ENCODE results near the gene EIF6.
A peak's percentile ranks its signal among the peaks of the same experiment; 100 is the strongest.

EIF6 gene

DNA sequence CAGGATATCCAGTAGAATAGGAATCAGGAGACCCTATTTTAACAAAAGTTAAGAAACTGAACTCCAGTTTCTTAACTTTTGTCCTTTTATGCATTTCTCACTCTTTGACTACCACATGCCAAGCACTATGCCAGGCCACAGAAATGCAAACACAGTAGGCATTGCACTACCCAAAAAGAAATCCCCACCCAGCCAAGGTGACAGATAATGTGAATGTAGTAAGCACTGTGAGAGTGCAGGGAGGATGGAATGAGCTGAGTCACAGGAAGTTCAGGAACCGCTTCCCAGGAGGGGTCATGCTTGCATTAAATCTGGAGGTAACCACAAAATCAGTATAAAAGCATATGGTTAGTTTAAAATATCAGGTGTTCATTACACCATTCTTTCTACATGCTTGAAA is 27.7 kb upstream of the EIF6 start:
- no peak for DNase-seq (ENCODE audit: low spot score)

DNA sequence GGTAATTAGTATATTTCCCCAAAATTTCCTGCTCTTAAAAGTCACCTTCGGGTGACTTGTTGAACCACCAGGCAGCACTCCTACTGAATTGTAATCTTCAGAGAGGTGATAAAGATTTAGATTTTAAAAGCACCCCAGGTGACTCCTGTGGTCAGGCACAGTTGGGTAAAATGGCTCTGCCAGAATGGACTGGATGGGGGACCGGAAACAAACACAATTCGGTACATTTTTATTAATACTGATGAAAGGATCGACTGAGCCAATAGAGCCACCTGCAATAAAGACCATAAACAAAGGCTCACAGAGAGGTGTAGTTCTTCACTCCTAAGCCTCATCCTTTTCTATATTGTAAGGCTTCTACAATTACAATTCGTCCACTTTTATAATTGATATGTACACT is 27.2 kb upstream of the EIF6 start:
- no peak for DNase-seq (ENCODE audit: low spot score)

DNA sequence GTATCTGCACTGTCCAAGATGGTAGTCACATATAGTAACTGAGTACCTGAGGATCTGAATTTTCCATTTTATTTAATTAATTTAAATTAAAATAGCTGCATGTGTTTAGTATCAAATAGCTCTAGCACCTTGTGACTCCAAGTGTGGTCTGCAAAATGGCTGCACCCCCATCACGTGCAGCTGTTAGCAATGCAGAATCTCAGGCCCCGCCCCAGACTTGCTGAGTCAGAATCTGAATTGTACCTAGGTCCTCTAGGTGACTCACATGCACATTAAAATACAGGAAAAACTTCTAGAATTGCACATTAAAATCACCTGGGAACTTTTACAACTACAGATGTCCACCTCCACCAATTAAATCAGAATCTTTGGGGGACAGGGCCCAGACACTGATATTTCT is 26.8 kb upstream of the EIF6 start:
- no peak for DNase-seq (ENCODE audit: low spot score)

DNA sequence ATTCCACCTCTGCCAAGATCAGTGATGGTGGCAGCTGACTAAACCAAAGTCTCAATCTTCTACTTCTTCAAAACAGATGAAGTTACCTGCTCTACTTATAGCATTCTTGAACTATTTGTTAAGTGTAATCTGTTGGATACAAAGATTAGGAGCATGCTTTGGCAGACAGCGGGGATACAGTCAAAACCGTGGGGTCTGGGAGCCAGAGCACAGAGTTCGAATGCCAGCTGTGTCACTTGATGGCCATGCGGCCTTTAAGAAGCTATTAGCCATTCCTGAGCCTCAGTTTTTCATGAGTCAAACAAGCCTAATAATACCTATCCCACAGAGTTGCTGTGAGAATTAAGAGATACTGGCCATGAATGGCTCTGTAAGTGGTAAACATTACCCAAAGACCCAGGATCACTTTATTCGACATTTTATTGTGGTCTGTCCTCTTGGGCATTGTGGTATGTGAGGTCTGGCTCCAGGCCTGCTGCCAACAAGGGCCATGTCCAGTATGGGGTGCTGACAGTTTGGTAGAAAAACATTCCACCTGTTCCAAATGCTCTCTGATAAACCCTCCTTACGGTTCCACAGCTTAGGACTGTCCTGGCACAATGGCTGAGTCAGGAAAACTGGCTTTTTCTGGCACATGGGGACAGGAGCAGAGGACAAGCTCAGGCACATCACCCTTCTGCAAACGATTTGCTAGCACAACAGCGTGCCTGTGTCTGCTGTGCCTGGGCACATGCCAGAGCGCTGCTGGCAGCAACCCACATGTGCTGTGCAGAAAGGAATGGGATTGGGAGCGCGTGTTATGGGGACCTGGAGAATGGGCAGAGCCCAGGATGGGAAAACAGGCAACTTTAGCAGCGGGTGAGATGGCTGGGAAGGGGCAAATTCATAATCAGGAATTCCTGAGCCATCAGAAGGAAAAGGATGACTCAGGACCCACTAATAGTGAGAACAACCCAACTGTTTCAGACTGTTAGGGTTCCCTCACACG is 23.4 kb upstream of the EIF6 start:
- DNase-seq (ENCODE audit: low spot score) = no peak

DNA sequence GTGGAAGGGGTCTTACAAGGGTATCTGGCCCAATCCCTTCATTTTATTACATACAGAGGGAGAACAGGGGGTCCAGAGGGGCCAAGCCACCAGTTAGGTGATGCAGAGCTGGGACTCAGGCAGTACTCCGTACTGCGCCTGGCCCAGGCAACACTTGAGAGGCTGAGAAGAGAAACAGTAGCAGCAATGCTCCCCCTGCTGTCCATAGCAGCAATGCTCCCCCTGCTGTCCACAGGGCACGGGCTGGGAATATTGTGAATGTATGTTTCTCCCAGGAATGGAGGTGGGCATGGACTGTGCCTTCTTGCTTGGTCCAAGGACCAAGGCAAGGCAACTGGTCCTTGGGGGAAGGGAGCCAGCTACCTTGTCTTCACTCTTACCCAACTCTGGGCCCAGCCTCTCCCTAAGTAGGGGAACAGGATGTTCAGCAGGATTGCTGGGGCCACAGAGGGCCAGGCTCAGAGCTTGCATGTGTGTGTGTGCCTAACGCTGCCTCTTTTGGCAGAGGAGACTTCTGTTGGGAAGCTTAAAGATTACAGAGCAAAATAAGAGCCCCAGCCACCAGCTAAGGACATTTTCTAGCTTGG is 22.5 kb upstream of the EIF6 start:
- DNase-seq (ENCODE audit: low spot score) = peak; percentile 36

DNA sequence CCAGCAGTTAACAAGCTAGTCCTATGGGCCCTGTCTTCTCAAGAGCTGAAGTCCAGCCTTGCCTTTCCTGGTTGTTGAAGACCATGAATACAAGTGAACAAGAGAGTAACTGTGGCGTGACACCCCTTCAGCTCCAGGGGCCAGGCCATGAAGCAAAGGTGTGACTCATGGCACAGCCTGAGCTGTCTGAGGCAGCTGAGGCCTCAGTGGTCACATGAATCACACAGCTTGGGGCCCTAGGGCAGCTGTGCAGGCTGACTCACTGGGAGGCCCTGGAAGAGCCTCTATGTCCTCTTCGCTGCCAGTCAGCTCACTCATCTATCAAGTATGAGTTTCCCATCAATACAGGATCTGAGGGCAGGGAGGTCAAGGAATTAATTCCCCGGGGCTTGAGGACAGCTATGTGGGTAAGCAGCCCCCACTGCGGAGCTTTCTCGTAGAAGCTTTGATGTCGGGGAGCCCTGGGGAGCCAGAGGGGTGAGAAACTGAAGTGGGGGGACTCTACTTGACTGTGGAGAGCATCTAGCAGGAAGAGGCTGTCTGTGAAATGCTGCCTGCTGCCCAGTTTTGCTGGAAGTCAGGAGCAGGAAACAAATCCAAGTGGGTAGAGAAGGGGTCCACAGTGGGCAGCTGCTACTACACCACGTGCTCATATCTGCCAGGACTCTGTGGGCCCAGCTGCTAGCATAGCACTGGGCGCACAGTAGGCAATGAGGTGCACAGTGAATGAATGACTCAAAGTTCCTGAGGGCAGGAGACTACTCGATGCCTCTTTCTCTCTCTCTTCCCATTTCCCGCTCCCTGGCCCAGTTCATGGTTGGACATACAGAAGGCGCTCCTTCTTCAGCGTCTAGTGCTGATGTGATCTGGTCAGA is 21.3 kb upstream of the EIF6 start:
- DNase-seq (ENCODE audit: low spot score) = no peak

DNA sequence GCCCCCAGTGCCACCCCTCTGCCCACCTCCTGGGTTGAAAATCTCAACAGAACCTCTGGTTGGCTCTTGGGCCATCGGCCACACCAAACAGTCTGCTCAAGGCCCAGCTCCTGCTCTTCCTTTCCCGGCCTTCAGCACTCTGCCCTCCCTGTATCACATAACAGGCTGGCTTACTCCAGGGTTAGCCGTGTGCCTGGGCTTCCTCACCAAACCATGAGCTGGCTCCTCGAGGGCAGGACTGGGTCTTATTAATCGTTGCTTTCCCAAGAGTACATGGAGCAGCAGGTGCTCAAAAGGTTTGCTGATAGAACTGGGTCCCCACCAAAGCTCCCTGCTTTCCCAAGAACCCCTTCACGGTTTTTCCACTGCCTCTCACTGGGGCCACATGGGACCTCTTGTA is 20.4 kb upstream of the EIF6 start:
- DNase-seq (ENCODE audit: low spot score) = no peak

DNA sequence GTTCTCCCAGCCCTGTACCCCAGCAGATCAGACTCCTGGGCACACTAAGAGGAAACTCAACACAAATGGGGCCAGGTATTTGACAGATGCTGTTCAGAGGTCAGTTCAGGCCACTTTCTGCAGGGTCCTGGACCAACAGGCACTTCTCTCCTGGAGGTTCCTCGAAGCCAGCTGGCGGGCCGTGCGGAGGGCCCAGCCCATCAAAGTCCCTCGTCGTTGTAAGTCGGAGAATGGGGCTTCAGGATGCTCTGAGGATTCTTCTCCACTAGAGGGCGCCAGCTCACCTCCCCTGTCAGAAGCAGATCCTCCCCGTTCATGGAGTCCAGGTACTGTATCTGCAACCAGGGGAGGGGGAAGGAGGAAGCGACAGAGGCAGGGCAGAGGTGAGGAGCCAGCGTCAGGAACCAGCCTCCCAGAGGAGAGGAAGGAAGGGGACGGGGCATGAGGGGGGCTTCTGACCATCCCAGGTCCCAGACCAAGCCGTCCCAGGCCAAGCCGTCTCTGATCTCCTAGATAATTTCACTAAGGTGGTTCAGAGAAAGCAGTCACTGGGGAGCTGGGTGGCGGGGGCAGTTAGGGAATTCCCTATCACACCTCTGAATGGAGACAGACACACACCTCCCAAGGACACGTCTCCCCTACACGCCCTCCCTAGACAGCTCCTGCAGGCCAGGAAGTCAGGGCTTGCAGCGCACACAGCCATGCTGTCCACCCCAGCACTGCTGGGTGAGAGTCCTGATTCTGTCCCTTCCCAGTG is 19.3 kb upstream of the EIF6 start:
- peak; percentile 89 for DNase-seq (ENCODE audit: low spot score)

DNA sequence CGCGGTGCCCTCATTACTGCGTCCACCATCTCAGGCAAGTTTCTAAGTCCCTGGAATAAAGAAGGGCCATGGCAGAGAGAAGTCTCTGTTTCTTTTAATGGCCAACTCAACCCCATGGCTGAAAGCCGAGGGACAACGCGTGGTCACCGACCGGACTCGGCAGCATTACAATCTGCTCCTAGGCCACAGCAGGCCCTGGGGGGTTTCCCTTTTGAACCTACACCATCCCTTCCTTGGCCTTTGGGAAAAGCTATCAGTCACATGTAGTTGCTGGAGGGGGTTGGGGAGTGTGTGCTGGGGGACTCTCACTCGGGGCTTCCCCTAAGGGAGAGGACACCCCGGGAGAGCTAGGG is 18.8 kb upstream of the EIF6 start:
- no peak for DNase-seq (ENCODE audit: low spot score)

DNA sequence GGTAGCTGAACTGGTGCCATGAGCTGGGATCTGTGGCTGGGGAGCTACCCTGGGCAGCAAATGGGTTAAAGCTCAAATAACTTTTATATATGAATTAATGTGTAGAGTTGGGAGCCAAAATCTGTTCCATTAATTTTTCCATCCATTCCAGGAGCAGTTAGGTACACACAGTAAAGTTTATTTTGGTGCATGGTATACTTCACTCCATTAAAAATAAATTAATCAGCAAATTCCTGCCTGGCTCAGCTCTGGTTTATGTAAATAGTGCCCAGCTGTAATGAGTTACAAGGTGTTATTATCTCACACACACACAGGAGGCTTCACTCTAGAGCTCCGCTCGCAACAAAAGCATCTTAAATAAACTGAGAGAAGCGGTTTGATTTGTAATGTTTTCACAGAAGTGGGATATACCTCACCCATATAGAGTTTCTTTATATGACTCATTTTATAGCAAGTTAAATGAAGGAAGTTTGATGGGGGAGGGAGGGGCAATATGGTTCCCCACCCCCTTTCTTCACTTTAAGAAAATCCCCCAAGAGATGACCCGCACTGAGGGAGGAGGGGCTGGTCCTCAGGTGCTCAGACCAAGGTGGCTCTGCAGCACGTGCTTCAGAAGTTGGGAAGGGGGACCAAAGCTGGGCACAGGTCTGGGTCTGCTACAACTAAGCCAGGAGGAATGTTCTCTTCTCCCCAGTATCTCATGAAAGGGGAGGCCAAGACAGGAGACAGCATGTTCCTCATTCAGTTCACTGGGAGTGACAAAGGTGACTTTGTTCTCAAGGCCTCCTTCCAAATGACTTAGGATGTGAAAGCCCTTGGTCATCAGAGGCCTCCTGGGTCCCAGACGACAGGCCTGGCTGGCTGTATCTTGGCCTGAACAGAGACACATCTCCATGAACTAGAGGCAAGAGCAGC is 18.1 kb upstream of the EIF6 start:
- no peak for DNase-seq (ENCODE audit: low spot score)

DNA sequence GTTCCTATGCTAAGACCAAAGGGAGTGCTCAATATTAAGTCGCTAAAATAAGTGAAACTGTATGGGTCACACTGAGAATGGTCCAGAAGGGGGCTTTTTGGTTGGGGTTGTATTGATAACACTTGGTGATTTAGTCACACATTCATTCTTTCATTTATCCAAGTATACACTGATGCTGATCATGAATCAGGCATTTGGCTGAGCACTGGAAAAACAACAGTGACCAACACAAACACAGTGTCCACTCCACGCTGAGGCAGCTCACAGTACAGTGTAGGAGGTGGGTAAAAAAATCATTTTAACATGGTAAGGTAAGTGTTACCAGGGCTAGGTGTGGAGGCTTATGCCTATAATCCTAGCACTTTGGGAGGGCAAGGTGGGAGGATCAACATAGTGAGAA is 16.9 kb upstream of the EIF6 start:
- DNase-seq (ENCODE audit: low spot score) = no peak

DNA sequence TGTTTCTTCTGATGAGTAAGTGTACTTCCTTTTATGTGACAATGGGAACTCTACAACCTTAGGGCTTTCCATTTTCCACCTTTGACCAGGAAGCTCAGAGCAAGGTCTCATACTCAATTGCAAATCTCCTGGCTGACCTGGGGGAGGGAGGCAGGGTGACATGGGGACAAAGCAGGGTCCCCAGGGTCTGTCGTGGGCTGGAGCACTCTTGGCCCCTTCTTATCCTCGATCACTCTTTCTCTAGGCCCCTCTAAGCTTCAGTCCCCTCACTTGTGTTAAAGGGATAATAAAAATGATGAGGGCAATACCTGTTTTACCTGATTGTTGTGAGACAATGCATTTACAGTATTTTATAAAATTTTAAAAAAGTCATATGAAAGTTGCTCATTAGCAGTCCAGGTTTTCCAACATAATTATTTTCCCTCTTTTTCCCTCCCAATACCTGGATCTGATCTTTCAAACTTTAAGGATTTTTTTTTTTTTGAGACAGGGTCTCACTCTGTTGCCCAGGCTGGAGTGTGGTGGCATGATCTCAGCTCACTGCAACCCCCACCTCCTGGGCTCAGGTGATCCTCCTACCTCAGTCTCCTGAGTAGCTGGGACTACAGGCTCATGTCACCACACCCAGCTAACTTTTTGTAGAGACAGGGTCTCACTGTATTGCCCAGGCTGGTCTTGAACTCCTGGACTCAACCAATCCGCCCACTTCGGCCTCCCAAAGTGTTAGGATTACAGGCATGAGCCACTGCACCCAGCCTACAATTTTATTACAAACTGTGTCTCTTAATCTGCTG is 16.1 kb upstream of the EIF6 start:
- no peak for DNase-seq (ENCODE audit: low spot score)

DNA sequence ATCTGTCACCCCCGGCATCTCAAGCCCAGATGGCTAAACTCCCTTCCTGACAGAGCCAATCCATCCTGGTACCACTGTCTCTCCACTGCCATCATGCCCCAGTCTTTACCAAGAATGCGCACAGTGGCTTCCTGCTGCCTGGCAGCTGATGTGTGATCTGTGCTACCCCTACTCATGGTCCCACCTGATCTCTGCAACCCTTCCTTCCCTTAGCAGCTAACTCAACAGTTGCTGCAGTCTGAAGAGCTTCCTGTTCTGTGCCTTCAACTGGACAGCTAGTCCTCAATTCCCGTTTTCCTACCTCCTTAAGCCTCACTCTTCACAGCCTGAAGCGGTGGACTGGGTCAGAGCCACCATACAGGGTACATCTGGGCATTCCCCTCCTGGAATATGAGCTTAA is 15.2 kb upstream of the EIF6 start:
- DNase-seq (ENCODE audit: low spot score) = no peak

DNA sequence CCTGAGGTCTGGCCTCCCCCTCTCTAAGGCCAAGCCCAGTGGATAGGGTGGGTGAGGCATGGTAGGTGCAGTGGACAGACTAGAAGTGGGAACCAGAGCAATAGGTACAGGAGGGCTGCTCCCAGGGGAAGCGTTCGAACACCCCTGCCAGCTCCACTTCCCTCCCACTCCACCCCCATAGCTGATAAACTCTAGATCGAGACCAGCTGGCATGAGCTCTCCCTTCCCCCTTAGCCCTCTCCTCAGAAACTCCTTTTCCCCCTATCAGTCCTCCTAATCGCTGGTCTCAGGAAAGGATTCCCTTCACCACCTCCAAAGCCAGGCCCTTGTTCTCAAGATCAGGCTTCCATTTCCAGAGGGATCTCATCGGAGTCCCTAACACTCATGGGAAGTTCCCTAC is 13.7 kb upstream of the EIF6 start:
- no peak for DNase-seq (ENCODE audit: low spot score)

DNA sequence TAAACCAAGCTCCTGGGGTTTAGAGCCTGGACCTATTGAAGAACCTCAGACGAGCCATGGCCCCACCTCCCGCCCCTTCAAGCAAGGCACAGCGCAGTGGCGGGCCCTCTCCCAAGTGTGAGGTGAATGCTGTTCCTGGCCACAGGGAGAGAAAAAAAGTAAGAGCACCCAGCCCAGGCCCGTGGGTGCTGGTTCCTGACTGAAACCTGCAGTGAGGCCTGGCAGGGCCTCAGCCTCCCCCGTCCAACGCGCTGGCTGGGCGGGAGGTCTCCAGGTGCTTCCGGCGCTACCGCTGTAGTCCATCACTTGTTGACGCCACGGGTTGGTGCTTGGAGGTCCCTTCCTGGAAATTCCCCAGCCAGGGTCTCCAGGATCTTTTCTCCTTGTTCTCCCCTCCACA is 13.2 kb upstream of the EIF6 start:
- no peak for DNase-seq (ENCODE audit: low spot score)

DNA sequence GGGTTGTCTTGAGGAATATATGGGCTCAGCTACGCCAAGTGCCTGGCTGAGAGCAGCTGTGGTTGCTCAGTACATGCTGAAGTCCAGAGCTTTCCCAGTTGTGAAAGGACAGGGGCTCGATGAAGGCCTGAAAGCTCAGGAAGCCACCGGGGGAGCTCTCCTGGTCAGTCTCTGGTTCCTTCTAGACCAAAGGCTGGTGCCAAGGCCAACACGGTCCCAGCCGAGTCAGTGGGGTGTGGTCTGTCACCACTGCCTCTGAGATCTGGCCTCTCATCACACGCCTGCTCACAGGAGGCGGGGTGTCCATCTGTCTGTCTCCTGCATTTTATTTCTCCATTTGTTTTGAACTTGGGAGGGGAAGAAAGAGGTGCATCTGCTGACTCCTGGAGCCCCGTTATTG is 12.6 kb upstream of the EIF6 start:
- no peak for DNase-seq (ENCODE audit: low spot score)

DNA sequence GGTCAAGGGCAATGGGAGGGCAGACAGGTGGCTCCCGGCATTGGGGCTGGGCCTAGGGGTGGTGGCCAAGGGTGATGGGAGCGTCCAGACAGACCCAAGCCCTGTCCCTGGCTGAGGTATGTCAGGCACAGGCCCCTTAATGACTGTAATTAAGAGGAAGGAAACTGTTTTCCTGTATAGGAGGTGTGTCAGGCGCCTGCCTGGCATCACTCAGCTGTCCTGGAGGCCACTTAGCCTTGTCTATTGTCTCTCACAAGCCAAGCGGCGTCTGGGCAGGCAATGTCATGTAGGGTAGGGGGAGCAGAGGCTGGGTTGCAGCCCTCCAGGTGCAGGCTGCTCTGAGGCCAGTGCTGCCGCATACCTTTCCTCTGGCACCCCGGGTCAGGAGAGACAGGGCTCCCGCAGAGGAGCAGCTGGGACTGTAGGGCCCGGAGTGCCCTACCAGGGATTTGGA is 11.6 kb upstream of the EIF6 start:
- no peak for DNase-seq (ENCODE audit: low spot score)

DNA sequence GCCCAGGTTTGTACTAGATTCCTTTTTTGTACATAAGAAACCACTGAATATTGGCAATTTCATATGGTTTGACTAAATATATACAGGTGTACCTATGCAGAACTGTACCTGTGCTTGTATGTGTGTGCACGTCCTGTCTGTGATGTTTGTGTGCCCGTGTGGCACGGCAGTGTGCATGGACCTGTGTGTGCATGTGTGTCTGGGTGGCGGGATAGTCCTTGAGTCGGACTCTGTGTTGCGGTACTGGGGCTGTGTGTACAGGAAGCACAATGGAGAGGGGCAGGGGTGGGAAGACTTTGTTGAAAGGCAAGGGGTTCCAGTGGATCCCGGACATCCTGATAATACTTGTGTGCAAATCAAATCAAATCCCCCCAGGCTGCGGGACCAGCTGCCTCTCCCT is 11.1 kb upstream of the EIF6 start:
- DNase-seq (ENCODE audit: low spot score) = no peak

DNA sequence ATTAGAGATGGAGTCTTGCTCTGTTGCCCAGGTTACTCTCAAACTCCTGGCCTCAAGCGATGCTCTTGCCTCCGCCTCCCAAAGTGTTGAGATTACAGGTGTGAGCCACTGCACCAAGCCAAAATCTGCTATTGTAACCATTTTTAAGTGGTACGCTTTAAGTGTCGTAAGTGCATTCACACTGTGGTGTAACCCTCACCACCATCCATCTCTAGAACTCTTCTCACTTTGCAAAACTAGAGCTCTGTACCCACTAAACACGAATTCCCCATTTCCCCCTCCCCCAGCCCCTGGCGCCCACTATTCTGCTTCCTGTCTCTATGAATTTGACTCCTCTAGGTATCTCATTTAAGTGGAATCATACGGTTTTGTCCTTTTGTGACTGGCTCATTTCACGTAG is 10.5 kb upstream of the EIF6 start:
- DNase-seq (ENCODE audit: low spot score) = no peak

DNA sequence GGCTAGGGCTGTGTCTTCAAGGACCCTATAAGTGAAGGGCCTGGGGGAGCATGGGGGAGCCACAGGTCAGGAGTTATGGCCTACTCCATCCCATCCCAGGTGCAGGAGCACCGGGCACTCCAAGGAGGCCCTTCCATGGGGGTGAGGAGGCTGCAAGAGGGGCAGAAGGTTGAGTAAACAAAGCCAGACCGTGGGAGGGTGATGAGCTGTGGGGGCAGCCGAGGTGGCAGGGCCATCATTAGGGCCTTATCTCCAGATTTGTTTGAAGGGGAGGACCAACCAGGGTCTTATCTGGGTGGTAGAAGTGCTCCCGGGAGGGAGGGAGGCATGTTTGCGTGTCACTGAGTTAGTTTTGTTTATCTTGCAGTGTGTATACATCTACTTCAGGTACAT is 9.7 kb upstream of the EIF6 start:
- no peak for DNase-seq (ENCODE audit: low spot score)
